Activated CD4-positive, alpha-beta T cell treated with anti-CD3 and anti-CD28 coated beads for 36 hours (primary cell): Measurements from ENCODE around the gene RAB3A. TPM values are rescaled to one million over a fixed set of nuclear protein-coding genes. Genes with fewer than 3 reads are reported as not detected.

Source experiments
- ATAC-seq: fragments of 200-7000 bp; cut with Tn5 transposase; one replicate; pipeline ENCODE4 v1.10.0; 2021; ENCODE audit warnings: mild to moderate bottlenecking, moderate library complexity
- CTCF ChIA-PET: fragments of 350-600 bp; sonication (Branson Sonifier 250); formaldehyde crosslinking; loops from one replicate; lab custom pipeline; 2021; ENCODE audit warnings: antibody characterized with exemption; lab: Charles Lee
- POLR2A ChIA-PET: fragments of 350-600 bp; sonication (Branson Sonifier 250); formaldehyde crosslinking; loops from one replicate; lab custom pipeline; 2021; ENCODE audit warnings: antibody characterized with exemption, inconsistent platforms; lab: Charles Lee
- DNase-seq: peaks from one replicate; pipeline ENCODE4 v3.0.0-alpha.2; 2020
- H3K27ac Mint-ChIP-seq: one replicate; pipeline ENCODE4 v1.8.0; 2021; ENCODE audit warnings: mixed read lengths
- H3K27me3 Mint-ChIP-seq: one replicate; pipeline ENCODE4 v1.8.0; 2021; ENCODE audit warnings: mixed read lengths
- H3K36me3 Mint-ChIP-seq: one replicate; pipeline ENCODE4 v1.8.0; 2021; ENCODE audit warnings: low read depth, mixed read lengths
- H3K4me1 Mint-ChIP-seq: one replicate; pipeline ENCODE4 v1.8.0; 2021; ENCODE audit warnings: mixed read lengths
- H3K4me3 Mint-ChIP-seq: one replicate; pipeline ENCODE4 v1.8.0; 2021; ENCODE audit warnings: mild to moderate bottlenecking, moderate library complexity, mixed read lengths
- H3K9me3 Mint-ChIP-seq: one replicate; pipeline ENCODE4 v1.8.0; 2021; ENCODE audit warnings: low read depth, mixed read lengths
- intact Hi-C, 2 experiments: fragments of 100-400 bp; cut with DNase I in 1 of 2; cut with micrococcal nuclease in 1 of 2; formaldehyde crosslinking; loops; one replicate each; pipeline versions ENCODE4 v1.14.2 to v1.15.1; 2022 to 2024; cut with DNase I, micrococcal nuclease
- total RNA-seq, 2 experiments: library from RNA; stranded (reverse); gene quantifications; one replicate each; pipeline ENCODE4 v1.2.3, GENCODE V29; 2021

The RAB3A gene
- total RNA-seq, 2 experiments from 2014 or later: 5.6 to 8.9 TPM

- DNase-seq: no peak
- H3K27me3 Mint-ChIP-seq: no peaks in the 10 kb centered on the region
- ATAC-seq: no peak
- no peak overlapping the region for H3K4me3 Mint-ChIP-seq
- ChIA-PET CTCF (interaction anchor here (0.5 kb wide), 1 partner anchor 30 kb away, joined by 3 read pairs; no protein-coding TSS in a partner anchor), POLR2A (interaction anchor here (0.6 kb wide), 1 partner anchor 243 kb away, joined by 3 read pairs; no protein-coding TSS in a partner anchor)
- no peak overlapping the region for H3K27ac Mint-ChIP-seq
- H3K9me3 Mint-ChIP-seq: no peaks in the 10 kb centered on the region
- peaks cover 17% of the 10 kb centered on the region for H3K36me3 Mint-ChIP-seq
- H3K4me1 Mint-ChIP-seq: peaks cover 17% of the 10 kb centered on the region
- intact Hi-C loops: no loop called here
These were observed 54.3 kb downstream of the RAB3A start for GRCh38 chr19:18149596-18149975.

- ATAC-seq: no peak
- peaks cover 8% of the 10 kb centered on the region for H3K4me1 Mint-ChIP-seq
- H3K9me3 Mint-ChIP-seq: no peaks in the 10 kb centered on the region
- H3K4me3 Mint-ChIP-seq: no peak overlapping the region
- ChIA-PET CTCF (no interaction called here), POLR2A (no interaction called here)
- H3K27ac Mint-ChIP-seq: no peak overlapping the region
- intact Hi-C loops: no loop called here
- no peak for DNase-seq
- H3K36me3 Mint-ChIP-seq: peaks cover 20% of the 10 kb centered on the region
- H3K27me3 Mint-ChIP-seq: no peaks in the 10 kb centered on the region
These were observed 56.4 kb downstream of the RAB3A start for GRCh38 chr19:18147396-18147795.

Other genes with a start within 250 kb of the RAB3A start
- gene KCNN1, start 236.9 kb downstream of the RAB3A start, total RNA-seq: under 1 TPM in 1 of 2 experiments, not detected in 1; 0.05 TPM
- 10 to 100 TPM; 13.5 to 21.7 TPM for gene ARRDC2, start 195.9 kb downstream of the RAB3A start, total RNA-seq
- 10 to 100 TPM; 17.2 to 20.0 TPM for gene IL12RB1, start 117.1 kb downstream of the RAB3A start, total RNA-seq
- gene MAST3, start 106.3 kb downstream of the RAB3A start, total RNA-seq: 10 to 100 TPM; 17.4 to 20.1 TPM
- gene PIK3R2, start 50.9 kb downstream of the RAB3A start, total RNA-seq: 10 to 100 TPM; 18.9 to 20.2 TPM
- 10 to 100 TPM; 20.4 to 29.5 TPM for gene IFI30, start 30.2 kb downstream of the RAB3A start, total RNA-seq
- gene MPV17L2, start 10.8 kb downstream of the RAB3A start, total RNA-seq: 1 to 10 TPM; 5.7 to 6.2 TPM
- gene PDE4C, start 22.4 kb upstream of the RAB3A start, total RNA-seq: not detected
- under 1 TPM; 0.40 to 0.43 TPM for gene IQCN, start 70.4 kb upstream of the RAB3A start, total RNA-seq
- 100 to 1,000 TPM; 254 to 311 TPM for gene JUND, start 77.6 kb upstream of the RAB3A start, total RNA-seq
- gene LSM4, start 119.0 kb upstream of the RAB3A start, total RNA-seq: 100 to 1,000 TPM; 269 to 370 TPM
- 10 to 100 TPM; 20.0 to 20.9 TPM for gene PGPEP1, start 136.6 kb upstream of the RAB3A start, total RNA-seq
- gene GDF15, start 182.1 kb upstream of the RAB3A start, total RNA-seq: not detected
- gene LRRC25, start 193.6 kb upstream of the RAB3A start, total RNA-seq: not detected
- 10 to 100 TPM; 71.7 to 79.3 TPM for gene SSBP4, start 215.4 kb upstream of the RAB3A start, total RNA-seq
- gene ISYNA1, start 234.1 kb upstream of the RAB3A start, total RNA-seq: 10 to 100 TPM; 18.8 to 23.3 TPM